IPS-11a (cell line): ENCODE results near the gene AVPR1A.
A peak's percentile ranks its signal among the peaks of the same experiment; 100 is the strongest.
"Not testable (repeated sequence)": the region's sequence is repeated elsewhere in the genome, so short reads cannot be mapped to it uniquely, and the experiment has no call there.

Experiments
- H3K4me3 ChIP-seq: one replicate; pipeline ENCODE4 v1.5.1; 2013; ENCODE audit warnings: low read depth, low read length, control low read depth

Gene AVPR1A

DNA sequence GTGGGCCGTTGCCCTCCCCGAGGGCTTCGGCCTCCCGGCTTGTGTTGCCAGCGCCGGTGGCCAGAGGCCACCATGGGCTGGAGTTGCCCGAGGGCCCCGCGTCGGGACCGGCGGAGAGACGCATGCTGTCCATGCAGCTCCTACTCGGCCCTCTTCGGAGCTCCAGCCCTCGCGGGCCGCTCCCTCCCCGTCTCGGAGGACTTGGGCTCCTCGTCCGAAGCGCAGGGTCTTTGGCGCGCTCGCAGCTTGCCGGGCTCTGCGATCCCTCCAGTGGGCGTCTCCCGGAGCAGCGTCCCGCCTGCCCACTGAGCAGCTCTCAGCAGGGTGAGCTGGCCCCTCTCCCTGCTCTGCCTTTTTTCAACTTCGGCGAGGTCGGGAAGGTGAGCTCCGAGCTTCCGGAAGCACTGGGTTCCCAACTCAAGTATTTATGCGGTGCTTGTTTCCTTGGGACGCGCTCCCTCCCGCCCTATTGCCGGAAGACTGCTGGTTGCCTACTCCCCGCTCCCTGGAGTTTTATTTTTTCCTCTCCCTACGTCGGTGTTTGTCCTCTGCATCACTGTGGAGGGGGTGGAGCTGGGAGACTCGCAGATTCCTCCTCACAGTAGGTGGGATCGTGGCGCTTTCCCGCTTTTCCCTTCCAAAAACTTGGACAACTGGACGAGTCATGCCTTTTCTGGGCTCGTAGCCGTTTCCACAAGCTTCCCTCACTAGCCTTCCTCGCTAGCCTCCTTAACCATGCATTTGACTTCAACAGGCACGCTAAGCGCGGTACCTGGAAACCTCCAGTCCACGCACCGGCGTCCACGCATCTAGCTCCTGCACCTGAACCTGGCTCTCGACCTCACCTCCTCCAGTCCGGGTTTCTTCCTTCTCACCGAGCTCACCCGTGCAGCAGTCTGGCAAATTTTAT is at the start of gene AVPR1A:
Gene AVPR1A, minus strand, starts transcription at position 489 of the 910 bp plus-strand sequence. Its CDS starts 365 bp downstream, at position 124.
- H3K4me3 ChIP-seq, result peak within 1 kb of the TSS; percentile 56

DNA sequence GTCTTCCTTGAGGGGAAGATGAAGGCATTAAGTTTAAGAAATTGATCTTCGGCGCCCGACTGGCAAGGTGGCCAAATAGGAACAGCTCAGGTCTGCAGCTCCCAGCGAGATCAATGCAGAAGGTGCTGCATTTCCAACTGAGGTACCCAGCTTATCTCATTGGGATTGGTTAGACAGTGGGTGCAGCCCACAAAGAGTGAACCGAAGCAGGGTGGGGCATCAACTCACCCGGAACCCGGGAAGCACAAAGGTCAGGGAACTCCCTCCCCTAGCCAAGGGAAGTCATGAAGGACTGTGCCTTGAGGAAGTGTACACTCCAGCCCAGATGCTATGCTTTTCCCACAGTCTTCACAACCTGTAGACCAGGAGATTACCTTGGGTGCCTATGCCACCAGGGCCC is 45.2 kb upstream of the AVPR1A start:
- H3K4me3 ChIP-seq, result no peak overlapping the region

DNA sequence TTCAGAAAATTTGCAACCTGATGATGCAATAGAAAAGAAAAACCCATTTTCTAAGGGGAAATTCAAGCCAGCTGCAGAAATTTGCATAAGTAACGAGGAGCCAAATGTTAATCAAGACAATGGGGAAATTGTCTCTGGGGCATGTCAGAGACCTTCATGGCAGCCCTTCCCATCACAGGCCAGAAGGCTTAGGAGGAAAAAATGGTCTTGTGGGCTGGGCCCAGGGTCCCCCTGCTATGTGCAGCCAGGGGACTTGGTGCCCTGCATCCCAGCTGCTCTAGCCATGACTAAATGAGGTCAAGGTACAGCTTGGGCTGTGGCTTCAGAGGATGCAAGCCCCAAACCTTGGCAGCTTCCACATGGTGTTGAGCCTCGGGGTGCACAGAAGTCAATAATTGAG is 28.2 kb upstream of the AVPR1A start:
- no peak overlapping the region for H3K4me3 ChIP-seq

DNA sequence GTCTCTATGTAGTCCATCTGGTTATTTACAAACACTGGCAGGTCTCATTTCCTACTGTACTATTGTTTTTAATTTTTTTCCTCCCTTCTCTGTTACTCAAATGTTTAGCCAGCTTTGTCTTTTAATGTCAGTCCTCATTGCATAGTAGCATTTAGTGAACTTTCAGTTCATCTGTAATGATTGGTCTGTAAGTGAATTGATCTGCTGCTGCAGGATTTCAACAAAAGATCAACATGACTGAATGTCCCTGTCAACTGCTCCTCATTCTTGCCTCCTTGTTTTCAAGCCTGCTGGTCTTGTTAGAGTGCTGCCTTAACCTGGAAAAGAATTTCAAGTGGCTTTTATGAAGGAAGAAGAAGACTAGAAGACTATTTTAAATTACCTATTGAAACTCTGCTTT is 19.3 kb upstream of the AVPR1A start:
- no peak overlapping the region for H3K4me3 ChIP-seq

DNA sequence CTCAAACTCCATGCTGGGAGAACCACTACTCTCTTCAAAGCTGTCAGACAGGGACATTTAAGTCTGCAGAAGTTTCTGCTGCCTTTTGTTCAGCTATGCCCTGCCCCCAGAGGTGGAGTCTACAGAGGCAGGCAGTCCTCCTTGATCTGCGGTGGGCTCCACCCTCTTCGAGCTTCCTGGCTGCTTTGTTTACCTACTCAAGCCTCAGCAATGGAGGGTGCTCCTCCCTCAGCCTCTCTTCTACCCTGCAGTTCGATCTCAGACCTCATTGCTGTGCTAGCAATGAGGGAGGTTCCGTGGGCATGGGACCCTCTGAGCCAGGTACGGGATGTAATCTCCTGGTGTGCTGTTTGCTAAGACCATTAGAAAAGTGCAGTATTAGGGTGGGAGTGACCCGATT is 16.7 kb upstream of the AVPR1A start:
- H3K4me3 ChIP-seq, result not testable (repeated sequence)

DNA sequence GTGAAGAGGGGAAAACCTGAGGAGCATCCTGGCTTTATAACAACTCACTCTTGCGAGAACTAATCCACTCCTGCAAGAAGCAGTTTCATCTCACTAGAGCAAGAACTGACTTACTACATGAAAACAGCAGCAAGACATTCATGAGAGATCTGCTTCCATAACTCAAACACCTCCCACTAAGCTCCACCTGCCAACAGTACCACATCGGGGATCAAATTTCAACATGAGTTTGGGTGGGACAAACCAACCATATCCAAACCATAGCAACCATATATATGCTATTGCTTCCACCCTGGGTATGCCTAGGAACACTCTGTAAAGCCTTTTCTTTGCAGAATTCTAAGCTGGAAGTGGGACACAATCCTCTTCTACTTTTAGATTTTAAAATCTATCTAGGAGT is 13.9 kb upstream of the AVPR1A start:
- H3K4me3 ChIP-seq, result no peak overlapping the region

DNA sequence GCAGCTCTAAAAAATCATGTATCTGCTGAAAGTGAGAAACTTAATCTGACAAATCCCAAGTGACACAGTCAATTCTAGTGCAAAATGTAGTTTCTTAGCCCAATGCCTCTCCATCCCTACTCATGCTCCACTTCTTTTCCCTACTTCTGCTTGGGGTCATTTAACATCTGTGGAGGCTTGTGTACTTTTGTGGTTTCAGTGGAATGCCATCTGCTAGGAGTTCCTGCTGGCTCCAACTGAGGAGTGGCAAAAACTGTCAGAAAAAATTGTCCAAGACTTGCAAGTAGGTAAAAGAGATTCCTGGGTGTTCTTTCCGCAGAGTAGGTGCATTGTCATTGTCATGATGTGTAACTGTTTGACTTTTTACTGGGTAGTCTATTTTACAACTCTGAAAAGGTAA is 12.5 kb upstream of the AVPR1A start:
- no peak overlapping the region for H3K4me3 ChIP-seq

DNA sequence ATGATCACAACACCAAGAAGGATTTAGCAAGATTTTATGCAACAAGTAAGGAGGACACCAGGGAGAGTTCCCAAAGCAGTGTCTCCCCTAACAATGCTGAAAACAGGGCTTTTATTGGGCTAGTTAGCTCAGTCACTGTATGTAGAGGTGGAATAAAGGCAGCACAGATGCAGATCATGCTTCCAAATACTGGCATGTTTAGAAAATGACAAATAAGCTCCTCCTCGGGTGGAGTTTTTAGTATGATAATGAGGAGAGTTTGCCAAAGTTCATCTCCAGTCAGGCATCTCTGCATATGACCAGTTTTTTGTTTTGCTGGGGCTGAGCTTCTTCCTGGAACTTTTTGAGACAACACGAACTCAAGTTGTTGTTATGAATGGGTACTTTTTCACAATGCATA is 4.4 kb upstream of the AVPR1A start:
- no peak overlapping the region for H3K4me3 ChIP-seq

DNA sequence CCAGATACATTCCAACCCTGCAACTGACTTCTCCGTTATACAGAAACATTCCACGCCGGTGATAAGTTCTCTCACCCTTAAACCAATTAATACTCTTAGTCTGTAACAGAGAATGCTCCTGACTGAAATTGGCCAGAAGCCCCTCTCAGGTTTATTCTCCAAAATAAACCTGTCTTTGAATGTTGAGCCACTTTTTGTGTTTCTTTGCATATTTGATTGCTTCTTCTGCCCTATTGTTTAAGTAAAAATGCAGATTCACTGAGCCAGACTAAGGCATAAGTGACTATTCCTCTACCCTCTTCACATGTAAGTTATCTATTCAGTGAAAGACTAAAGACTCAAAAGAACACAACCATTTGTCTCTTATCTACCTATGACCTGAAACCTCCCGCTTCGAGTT is 3.6 kb upstream of the AVPR1A start:
- H3K4me3 ChIP-seq, result no peak overlapping the region

DNA sequence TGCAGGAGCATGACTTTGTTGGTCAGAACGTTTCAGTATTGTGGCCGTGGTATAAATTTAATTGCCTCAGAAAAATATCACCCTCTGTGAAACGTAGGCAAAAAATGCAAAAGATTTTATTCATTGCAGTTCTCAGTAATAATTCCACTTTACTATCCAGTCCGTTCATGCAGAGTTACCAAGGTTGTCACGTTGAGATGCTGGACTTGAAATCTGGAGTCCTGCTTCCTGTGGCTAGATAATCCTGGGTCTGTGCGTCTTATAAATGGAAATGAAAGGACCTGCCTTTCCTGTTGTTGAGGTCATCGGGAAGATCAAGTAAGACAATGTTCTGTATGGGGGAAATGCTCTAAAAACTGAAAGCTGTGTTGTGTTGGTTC is 1.3 kb upstream of the AVPR1A start:
- no peak overlapping the region for H3K4me3 ChIP-seq

DNA sequence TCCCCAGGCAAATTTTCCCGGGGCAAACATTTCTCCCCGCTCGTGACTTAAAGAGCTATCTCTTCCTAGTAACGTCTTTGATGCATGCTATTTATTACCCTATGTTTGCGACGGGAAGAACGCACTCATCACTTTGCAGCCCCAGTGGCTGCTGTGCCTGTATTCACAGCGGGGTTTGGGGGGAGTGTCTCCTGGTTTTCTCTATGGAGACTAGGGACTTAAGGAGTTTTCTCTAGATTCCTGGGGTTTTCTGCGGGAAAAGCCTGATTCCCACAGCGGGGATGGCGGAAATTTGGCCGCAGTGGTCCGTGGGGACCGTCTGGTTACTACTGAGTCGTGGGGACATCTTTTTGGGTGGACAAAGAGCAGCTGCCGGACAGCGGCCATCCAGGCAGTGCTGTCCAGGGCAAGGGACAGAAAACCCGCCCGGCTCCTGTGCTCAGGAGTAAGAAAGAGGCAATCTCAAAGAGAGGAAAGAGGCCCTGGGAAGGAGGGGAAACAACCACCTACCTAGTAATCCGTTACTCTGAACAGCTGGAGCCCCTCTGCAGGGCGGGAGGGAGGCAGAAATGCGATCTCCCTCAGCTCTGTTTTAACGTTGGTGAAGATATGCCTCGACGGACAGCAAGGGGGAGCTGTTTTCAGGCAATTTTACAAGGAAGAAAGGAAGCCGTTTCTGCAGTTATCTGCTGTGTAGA is 771 bp upstream of the AVPR1A start:
- H3K4me3 ChIP-seq, result peak overlapping the region; percentile 56

DNA sequence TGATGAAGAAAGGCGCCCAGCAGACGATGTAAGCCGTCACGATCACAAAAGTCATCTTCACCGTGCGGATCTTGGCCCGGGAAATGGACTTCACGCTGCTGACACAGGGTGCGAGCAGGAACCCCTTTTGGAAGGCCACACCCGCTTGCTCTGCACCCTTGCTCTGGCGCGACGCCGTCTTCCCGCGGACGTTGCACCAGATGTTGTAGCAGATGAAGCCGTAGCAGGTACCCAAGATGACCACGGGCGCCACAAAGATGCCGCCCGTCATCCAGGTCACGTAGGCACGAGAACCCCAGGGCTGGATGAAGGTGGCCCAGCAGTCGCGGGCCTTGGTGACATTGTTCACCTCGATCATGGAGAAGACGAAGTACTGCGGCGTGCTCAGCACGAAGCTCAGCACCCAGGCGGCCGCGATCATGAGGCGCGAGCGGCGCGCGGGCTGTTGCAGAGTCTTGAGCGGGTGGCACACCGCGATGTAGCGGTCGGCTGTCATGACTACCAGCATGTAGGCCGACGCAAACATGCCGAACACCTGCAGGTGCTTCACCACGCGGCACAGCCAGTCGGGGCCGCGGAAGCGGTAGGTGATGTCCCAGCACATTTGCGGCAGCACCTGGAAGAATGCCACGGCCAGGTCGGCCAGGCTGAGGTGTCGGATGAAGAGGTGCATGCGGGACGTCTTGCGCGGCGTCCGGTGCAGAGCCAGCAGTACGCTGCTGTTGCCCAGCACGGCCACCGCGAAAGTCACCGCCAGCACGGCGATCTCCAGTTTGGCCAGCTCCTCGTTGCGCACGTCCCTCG is 890 bp downstream of the AVPR1A start:
- peak overlapping the region; percentile 56 for H3K4me3 ChIP-seq

DNA sequence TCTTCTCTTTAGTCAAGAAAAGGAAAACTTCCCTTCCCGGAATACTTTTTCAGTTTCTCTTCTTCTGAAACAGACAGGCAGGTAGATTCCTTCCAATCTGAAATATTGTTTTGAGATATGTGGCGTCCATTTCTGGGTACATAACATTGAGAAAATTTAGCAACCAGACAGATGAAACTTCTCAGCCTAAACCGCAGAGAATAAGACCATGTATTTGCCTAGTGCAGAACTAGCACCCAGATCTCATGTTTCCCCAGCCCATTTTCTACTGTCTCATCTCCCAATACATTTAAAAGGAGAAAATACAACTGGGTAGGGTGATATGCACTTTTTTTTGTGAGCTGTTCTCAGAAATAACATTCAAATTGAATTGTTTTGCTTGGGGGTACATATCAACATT is 6.4 kb downstream of the AVPR1A start:
- no peak overlapping the region for H3K4me3 ChIP-seq

DNA sequence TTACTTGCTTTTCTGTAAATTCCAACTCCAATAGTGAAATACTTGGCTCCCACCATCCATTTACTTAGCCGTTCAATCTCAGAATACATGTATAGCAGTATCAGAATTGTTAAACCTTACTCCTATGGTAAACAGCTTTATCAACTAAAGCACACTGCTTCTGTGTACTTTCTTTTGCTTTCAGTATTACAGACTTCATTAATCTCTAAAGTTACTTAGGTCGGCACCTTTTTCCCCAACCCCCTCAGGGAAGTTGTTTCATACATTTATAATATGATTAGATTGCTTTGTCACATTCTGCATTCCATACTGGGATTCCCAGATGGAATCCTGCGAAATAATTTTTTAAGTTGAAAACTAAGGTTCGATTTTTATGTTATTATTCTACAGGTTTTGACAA is 12.5 kb downstream of the AVPR1A start:
- H3K4me3 ChIP-seq, result no peak overlapping the region

DNA sequence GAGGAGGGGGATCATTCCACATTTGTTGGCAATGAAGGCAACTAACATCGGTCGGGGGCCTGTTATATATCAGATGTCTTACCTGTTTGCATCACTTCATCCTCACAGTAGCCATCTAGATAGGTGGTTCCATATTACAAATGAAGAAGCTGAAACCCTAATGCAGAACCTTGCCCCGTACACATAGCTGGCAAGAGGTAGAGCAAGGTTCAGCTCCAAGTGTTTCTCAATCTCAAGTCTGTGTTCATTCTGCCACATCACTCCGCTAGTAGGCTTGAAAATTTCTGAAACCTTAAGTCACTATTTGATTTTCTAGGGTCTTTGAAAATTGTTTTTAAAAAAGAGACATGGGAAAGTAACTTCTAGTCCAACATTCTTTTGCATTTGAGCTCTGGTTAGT is 17.0 kb downstream of the AVPR1A start:
- H3K4me3 ChIP-seq, result no peak overlapping the region

DNA sequence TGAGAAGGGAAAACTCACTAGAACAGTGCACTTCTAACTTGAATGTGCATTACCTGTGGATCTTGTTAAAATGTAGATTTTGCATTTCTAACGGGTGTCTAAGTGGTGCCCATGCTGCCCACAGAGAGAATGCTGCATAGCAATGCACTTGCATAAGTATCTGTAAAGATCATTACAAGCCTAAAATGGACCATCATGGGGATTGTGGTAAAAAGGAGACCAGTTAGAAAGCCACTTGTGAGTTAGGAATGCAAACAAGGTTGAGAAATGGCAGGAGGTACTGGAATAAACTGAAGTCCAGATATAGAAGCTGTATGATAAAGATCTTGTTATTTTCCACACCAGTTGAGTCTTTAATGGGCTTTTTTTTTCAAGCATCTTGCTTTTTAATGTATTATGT is 18.8 kb downstream of the AVPR1A start:
- no peak overlapping the region for H3K4me3 ChIP-seq

DNA sequence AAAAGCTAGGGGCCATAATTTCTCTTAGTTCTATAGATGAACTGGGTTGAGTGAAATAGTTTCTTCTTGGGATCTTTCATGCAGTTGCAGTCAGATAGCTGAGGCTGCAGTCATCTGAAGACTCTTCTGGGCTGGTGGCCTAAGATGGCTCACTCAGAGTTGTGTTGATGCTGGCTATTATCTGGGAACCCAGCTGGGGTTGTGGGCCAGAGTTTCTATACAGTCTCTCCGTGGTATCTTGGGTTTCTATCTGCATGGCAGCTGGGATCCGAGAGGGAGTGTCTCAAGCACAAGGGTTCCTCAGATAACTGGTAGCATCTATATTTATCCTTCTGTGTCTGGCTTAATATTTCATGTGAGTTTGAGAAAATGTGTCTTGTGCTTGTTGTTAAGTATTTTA is 21.1 kb downstream of the AVPR1A start:
- H3K4me3 ChIP-seq, result no peak overlapping the region

DNA sequence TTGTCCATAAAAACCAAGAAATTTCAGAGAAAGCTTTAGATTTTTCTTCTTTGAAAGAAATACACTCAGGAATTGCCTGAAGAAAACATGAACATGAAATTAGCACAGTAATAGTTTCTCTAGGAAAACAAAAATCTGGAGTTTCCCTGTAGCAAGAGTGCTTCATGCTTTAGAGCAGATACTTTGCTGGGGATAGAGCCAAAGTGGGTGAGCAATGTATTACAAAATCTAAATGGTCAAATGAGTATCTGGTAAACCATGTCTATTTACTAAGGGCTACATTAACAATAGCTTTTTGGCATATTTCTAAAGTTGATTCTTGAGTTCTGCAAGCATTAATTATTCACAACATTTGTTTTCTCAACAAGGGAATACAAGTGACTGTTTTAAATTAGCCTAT is 26.2 kb downstream of the AVPR1A start:
- H3K4me3 ChIP-seq, result no peak overlapping the region

DNA sequence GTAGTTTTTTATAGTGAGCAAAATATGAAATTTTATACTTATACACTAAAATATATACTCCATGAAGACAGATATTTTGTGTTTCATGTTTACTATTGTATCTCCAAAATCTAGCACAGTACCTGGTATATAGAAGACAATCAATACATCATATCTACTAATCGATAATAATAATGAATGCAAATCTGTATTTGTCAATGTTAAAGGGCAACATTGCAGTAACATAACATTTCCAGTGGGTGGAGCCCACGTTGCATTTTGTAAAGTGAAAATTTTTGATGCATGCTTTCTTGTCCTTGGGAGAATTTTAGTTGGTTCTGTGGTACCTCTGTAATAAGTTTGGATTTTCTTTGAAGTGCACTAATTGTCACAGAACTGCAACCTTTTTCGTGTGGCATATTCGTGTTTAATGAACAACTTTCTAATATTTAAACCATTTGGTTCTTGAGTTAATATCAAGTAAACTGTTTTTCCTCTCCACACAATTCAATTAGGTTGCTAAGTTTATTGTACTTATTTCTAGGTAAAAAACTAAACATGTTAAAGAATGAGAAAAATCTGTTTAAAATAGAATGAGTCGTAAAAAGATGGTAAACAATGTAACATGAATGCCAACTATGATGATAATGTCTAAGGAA is 47.4 kb downstream of the AVPR1A start:
- H3K4me3 ChIP-seq, result no peak overlapping the region

DNA sequence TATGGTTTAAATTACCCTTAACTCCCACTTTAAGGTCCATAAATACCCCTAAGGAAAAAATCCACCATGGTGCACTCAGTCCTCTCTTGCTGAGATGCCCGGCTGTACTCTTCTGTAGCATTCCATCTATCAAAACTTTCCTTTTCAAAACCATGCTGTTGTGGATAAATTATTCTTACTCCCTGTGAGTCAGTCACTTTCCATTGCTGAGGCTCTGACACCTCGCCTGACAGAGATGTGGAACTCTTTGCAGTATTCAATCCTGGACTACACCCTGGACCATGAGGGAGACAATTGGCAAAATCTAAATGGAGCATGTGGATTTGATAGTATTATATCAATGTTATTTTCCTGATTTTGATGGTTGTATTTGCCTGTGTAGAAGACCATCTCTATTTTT is 49.1 kb downstream of the AVPR1A start:
- H3K4me3 ChIP-seq, result no peak overlapping the region

DNA sequence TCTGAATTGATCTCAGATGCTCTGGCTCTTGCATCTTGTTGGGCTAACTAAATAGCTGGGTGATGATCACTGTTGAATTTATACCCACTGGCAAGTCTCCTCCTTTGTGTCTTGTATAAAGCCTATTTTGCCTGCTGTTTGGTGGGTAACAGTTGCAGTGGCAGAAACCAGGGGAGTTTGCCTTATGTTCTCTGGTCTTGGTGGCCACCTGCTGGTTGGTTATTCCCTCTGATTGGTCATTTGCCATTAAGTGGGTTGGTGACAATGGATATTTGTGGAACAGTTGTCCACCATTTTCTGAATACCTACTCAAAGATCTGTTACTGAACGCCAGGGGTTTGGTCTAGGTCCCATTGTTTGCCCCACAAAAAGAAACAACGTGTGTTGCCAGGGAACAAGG is 52.1 kb downstream of the AVPR1A start:
- no peak overlapping the region for H3K4me3 ChIP-seq
